Ishikawa (cell line): ENCODE results near the gene SLC27A4.

Source experiments
- CEBPB ChIP-seq: IDR thresholded peaks from 2 replicates; pipeline ENCODE4 v1.6.1; 2012
- CREB1 ChIP-seq: IDR thresholded peaks from 2 replicates; pipeline ENCODE4 v1.6.1; 2012; ENCODE audit warnings: low read depth
- EGR1 ChIP-seq: IDR thresholded peaks from 2 replicates; pipeline ENCODE4 v1.6.1; 2012
- EP300 ChIP-seq: IDR thresholded peaks from 2 replicates; pipeline ENCODE4 v1.6.1; 2012; ENCODE audit warnings: borderline replicate concordance
- FOXM1 ChIP-seq: IDR thresholded peaks from 2 replicates; pipeline ENCODE4 v1.6.1; 2012; ENCODE audit warnings: low read depth, borderline replicate concordance
- MAX ChIP-seq: IDR thresholded peaks from 2 replicates; pipeline ENCODE4 v1.6.1; 2012
- RAD21 ChIP-seq: IDR thresholded peaks from 2 replicates; pipeline ENCODE4 v1.6.1; 2012; ENCODE audit warnings: low read depth
- REST ChIP-seq: IDR thresholded peaks from 2 replicates; pipeline ENCODE4 v1.6.1; 2012; ENCODE audit warnings: low read depth, mild to moderate bottlenecking
- TAF1 ChIP-seq: IDR thresholded peaks from 2 replicates; pipeline ENCODE4 v1.6.1; 2012; ENCODE audit warnings: low read depth, mild to moderate bottlenecking
- TCF12 ChIP-seq: IDR thresholded peaks from 2 replicates; pipeline ENCODE4 v1.6.1; 2012; ENCODE audit warnings: low read depth
- USF1 ChIP-seq: IDR thresholded peaks from 2 replicates; pipeline ENCODE4 v1.6.1; 2012
- YY1 ChIP-seq: IDR thresholded peaks from 2 replicates; pipeline ENCODE4 v1.6.1; 2012; ENCODE audit warnings: low read depth

- TF ChIP-seq YY1, result no peak
- no peak for TF ChIP-seq MAX
- TF ChIP-seq TAF1, result no peak
- no peak for TF ChIP-seq USF1
- no peak for TF ChIP-seq REST
- no peak for TF ChIP-seq EGR1
- no peak for TF ChIP-seq FOXM1
- TF ChIP-seq CREB1, result no peak
- no peak for TF ChIP-seq TCF12
- TF ChIP-seq RAD21, result no peak
- TF ChIP-seq CEBPB, result no peak
- TF ChIP-seq EP300, result no peak
Measured at GRCh38 chr9:128335161-128335560, 5.2 kb upstream of the SLC27A4 start.
